Measurements from ENCODE around the gene BRAF. TPM values are rescaled to one million over a fixed set of nuclear protein-coding genes. Genes with fewer than 3 reads are reported as not detected.

Gene BRAF
- total RNA-seq, 1 donor from 2014 or later = 77.2 TPM

Other genes with a start within 250 kb of the BRAF start
- 180 TPM for gene NDUFB2, start 228.2 kb downstream of the BRAF start, total RNA-seq
- gene MRPS33, start 90.0 kb upstream of the BRAF start, total RNA-seq = 63.8 TPM
- 7.9 TPM for gene TMEM178B, start 149.1 kb upstream of the BRAF start, total RNA-seq

Data from ureter (tissue), 1 donor.